Umbilical cord (tissue), 2 donors: Measurements from ENCODE around the gene NDNF. TPM values are rescaled to one million over a fixed set of nuclear protein-coding genes. Genes with fewer than 3 reads are reported as not detected.

ENCODE experiments used
- DNase-seq: peaks from one replicate; pipeline ENCODE4 v3.0.0-alpha.2; 2015; ENCODE audit warnings: low spot score
- total RNA-seq: library from RNA; depleted of rRNA; stranded (reverse); fragments of >200 nt; gene quantifications from one replicate; pipeline ENCODE4 v1.2.3, GENCODE V29; 2014; ENCODE audit warnings: low replicate concordance; ENCODE audit not compliant: insufficient read depth

The NDNF gene
- total RNA-seq, 1 donor from 2014 or later: 6.3 TPM

DNA sequence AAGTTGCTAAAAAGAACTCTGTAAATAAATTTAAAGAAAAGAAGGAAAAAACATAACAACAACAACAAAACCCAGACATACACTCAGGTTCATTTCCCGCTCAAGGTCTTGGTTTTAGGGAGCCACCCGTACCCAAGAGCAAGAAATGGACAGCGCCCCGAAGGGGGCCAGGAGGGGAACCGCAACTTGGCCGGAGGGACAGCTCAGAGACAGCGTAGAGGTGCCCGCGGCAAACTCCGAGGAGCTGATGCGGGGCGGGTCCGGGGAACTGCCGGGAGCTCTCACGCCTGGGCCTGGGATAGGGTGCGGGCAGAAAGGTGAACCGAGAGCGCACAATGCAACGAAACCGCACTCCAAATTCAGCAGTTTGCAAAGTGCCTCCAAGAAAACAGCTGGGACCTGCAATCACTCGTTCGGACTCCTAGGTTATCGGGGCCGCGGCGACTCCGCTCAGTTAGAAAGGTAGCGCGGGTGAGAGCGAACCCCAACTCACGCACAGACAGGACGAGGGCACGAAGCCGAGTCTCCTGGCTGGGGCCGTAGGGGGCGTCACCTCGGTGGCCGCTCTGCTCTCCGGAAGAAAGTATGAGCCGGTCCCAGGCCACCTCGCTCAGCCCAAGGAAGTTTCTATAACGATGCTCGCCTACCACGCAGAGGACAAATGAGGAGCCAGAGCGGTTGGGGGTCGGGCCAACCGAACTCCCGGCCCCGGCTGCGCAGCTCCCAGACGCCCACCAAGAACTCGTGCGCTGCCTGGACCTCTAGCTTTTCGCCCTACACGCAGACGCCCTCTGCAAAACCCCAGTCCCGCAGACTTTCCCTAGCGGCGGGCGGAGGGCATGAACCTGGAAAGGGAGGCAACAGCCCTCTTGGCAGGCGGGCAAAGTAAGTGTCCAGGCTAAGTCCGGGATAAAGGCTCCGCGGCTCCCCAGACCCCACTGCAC is 1.4 kb downstream of the NDNF start:
- peak; percentile 49 for DNase-seq

DNA sequence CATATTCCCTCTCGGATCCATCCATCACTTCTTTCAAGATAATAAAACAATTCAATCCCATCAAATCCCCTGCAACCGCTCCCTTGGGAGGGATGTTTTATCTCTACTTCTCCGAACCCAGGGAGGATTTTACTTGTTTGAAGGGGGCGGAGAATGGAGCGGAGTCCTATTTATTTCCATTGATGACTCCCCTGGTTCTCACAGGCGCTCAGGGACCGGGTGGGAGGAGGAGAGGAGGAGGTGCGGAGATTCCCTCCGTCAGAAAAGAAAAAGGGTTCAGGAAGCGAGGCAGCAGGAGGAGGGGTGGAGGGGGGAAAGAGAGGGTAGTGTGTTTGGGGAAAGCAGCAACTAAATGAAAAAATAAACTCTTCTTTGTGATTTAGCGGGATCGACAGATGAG is 2.1 kb downstream of the NDNF start:
- peak; percentile 65 for DNase-seq

DNA sequence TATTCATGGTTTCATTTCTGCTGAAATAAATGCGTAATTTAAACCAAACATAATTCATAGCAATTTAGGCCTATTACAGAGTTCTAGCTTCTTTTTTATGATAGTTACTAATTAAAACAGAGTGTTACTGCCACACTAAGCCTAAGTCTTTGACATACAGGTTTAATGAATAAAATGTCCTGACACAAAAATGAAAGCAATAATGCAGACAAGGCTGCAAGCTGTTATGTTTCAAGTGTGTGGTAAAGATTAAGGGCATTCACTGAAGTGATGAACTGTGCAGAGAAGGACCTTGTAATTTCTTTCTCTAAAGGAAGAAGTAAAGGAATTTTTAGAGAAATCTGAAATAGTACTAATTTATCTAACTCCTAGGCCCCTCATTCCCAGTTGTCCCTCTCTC is 2.9 kb downstream of the NDNF start:
- DNase-seq: no peak

DNA sequence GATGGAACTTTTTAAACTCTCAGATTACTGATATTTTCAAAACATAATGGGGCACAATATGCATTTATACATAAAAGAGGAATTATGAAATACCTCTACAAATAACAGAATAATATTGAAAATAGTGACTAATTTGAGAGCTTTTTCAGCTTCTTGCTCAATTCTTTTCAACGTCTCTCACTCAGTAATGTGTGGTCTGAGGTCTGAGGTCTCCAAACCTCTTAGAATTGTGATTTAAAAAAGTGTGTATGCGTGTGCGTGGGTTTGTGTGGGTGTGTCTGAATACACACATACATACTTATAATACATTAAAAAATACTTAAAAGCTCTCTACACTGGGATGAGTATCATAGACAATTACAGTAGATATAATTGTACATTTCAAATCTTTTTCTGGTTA is 7.9 kb downstream of the NDNF start:
- no peak for DNase-seq

DNA sequence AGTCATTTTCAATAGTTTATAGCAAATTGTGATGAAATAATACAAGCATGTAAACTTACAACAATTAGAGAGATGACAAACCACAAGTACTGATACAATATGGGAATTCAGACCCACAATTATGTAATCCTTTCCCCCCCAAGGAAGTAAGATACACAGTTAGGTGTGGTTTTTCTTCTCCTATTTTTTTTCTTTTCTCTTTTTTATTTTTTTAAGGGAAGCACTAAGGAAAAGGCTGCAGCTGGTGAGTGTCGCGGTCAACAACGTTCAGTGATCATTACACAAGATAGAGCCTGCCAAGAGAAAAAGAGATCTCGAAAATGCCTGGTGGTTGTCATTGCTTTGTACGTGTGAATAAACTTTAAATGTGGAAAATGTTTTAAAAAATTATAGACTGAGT is 9.8 kb downstream of the NDNF start:
- DNase-seq: no peak

DNA sequence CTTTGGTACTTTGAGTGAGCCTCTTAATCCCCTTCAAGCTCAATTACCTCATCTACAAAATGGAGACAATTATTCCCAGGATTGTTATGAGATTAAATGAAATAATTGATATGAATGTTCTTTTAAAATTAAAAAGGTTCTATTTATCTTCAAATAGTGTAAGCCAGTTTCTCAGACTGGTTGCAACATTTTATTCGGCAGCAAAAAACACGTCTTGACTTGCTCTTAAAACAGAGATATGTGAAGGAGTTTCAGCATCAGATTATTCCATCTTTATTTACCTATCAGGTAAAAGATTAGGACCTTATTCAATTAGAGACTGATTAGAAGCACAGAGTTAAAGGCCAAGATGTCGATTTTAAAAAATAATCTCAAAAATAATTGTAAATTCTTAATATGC is 10.5 kb downstream of the NDNF start:
- no peak for DNase-seq

DNA sequence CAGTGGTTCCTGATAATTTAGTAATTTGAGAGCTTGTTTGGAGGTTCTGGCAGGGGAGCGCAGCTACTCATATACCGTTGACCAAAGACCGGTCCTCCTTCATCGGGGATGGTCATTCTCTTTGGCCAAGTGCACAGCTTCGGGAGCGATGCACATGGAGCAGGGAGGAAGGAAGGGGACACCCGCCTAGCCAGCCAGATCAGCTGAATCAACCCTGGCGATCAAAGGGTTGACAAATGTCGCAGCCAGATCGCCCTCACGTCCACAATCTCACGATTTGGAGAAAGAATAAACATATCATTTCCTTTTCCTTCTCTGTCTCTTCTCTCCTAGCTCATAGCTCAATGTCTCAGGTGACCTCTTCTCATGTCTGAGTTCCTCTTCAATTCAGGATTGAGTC is 11.1 kb downstream of the NDNF start:
- DNase-seq: no peak

DNA sequence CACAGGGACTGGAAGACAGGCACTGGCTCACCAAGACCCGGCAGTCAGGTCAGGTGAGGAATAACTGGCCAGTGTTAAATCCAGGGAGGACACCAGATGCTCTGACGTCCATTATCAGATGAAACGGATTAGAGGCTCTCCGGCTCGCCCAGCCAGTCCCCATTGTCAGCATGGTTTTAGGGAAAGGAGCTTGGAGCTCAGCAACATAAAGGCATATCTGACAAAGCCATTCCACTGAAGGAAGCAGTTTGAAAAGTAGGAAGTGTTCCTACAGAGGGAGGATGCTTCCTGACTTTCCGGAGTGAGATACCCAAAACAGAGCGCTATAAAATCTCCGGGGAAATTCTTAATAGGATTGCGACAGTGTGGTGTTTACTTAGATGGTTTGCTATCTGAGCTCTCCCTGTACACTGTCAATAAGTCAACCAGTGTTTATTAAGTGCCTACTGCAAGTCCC is 14.8 kb downstream of the NDNF start:
- DNase-seq: no peak

DNA sequence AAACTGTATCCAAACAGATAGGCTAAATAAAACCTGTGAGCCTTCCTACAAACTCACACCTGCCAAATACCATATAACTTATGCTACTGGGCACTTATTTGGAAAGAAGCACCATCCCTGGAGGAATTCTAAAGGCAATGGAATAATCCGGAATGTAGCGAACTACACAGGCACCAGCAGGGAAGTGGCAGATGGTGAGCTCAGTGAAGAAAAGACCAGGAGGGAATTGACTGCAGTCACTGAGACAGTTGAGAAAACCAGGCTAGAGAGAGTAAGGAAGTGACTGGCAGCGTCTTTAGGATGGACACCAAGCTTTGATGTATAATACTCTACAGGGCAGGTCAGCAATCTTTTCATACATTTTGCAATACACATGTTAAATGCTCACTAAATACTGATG is 16.3 kb downstream of the NDNF start:
- no peak for DNase-seq

DNA sequence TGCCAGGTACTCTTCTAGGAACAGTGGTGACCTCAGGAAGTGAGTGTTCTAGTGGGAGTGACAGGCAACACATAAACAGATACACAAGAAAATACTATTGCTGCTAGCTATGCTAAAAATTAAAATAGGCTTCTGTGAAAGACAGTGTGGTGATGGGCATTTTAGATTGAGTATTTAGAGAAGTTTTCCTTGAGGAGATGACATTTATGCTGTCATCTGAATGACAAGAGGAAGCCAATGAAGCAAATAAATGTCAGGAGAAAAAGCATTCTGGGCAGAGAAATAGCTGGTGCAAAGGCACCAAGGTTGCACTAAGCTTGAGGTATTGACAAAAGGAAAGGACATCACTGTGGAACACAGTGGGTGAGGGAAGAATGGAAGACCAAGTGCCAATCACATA is 18.0 kb downstream of the NDNF start:
- DNase-seq: no peak

DNA sequence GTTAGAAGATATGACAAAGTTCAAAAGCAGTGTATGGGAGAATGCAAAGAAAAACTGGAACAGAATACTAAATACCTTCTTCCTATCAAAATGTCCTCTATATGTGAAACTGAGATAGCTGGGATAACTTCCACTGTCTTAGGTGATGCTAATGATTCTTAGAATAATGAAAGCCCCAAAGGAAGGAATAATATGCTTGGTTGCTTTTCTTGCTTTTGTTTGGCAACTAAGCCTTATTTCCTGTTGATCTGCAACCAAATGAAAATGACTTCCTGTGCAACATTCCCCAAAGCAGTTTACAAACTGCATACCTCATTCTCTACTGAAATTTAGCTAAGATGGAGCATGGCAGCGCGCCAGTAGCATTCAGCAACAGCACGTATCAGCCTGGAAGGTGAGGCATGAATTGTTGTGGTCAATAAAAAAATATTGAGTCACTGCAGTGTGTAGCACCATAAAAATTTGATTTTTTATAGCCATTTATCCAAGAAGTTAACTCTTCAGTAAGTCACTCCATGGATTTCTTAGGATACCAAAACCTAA is 18.7 kb downstream of the NDNF start:
- DNase-seq: no peak

DNA sequence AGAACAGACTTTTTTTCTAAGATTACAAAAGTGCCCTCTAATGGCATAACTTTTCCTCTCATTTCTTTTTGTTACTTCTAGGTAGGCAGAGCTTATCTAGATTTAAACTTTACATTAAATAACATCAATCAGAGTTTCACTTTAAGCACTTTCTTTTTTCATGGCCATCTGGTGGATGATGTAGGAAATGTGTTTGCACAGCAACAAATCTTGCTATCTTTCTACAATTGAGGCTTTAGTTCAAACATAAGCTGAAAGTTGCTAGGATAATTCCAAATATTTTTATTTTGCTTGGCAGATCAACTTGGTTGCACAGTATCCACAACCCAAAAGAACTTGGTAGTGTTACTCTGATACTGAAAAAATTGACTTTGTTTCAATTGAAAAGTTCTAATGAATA is 22.0 kb downstream of the NDNF start:
- DNase-seq: peak; percentile 56

DNA sequence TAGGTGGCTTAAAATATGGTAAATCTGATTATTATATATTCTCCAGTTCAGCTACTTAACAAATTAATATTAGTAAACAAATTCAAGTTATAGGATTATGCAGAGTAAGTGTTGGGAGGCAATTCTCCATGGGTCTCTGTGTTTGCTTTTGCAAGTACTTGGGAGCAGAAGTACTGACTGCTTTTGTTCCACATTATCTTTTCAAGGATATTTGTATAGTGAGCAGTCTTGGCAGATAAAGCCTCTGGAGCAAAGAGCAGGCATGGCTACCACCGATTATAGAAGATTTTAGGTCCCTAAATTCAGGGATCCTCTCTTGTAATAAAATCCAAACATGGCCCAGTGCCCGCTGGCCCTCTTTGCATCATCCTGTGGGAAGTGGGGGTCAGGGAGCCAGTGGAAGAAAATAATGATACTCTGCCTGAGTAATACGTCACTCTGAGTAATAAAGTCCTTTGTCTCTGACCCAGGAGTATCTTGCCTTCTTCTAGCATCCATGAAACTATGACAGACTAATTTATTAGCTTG is 23.2 kb downstream of the NDNF start:
- no peak for DNase-seq

DNA sequence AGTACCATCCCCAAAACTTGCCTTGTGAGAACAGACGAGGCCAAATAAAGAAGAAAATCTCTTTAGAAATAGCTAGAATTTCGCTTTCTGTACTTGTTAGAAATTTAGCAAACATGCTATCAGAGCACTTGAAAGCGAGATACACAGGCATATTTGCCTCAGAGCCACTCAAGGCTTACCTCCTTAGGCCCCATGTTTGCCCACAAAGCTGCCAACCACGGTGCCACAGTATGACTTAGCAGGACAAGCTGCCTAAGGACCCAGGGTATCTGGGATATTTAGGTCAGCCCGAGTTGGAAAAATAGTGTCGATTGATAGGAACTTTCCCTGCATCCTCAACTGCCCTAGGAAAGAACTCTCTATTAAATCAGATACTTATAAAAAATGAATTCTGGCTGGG is 24.2 kb downstream of the NDNF start:
- DNase-seq: no peak

DNA sequence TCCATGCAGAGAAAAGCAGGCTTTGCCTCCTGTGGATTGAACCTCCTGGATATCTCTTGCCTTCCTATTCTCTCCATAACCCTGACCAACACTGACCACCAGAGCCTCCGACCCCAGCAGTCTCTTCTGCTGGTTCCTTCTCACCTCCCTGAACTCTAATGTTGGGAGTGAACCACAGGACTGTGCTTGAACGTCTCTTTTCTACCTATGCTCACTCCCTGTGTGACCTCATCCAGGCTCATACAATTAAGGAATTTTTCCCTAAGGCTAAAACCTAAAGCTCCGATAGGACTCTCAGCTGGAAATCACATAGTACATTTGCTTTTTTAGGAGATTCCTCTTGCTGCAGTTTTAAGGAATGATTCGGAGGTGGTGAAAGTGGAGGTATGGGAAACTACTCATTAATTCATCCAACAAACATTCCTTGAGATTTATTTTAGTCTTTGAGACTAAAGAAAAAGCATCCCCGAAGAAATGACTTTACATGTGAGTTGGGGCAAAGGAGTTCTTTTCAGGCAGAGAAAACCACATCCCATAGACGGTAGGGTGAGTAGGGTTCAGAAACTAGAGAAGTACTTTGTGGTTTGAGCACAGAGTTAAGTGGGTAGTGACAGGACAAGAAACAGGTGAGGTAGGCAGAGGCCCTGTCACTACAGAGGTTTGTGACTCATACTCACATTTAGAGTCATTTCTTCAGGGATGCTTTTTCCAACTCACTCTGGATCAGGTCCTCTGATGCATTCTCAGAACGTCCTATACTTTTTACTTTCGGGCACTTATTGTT is 30.8 kb downstream of the NDNF start:
- no peak for DNase-seq

DNA sequence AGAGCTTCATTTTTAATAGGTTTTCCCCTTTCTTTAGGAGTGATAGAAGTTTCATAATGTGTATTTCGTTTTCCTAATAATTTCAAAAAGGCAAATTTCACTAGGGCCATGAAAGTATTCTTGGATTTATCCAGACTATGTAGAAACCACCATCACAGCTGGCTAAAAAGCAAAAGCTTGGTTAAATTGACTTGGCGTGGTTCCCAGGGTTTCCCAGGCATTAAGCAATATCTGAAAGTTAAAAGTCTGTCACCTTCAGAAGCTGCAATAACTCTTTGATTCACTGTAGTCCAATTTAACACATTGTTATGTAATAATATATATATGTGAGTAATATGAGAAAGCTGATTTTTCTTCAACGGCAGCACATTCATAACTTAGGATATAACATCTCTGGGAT is 38.3 kb downstream of the NDNF start:
- no peak for DNase-seq

DNA sequence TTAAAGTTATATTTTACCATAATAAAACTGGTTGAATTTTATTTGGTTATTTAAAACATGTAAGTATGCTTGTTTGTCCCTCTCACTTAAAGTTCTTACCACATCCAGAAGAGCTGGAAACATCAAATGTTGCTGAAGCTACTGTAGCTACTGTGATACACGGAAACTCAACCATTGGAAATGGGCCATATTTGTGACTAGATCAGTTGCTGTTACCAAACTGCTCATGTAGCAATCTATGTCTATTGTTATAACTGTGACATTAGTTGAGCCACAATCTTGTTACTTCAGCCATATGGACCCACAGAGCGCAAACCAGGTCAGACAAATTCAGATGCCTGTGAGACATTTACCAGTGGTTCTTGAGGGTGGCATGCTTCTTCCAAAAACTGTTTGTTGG is 41.6 kb downstream of the NDNF start:
- DNase-seq: no peak

DNA sequence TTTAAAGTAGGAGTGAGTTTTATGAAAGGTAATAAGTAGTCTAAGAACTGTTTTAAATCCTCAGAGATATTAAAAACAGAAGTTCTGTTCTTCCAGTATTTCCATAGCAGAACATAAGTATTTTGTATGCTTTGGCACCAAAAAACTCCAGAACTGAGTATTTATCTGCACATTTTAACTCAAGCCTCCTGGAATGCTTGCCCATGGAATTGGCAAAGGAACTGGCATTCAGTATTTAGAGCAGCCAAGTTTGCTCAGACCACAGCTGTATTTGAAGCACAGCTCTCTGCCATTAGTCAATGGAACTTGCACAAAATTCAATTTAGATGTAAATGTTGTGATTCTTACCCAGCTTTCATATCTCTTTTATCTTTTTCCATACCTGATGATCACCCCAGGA is 42.2 kb downstream of the NDNF start:
- DNase-seq: no peak

DNA sequence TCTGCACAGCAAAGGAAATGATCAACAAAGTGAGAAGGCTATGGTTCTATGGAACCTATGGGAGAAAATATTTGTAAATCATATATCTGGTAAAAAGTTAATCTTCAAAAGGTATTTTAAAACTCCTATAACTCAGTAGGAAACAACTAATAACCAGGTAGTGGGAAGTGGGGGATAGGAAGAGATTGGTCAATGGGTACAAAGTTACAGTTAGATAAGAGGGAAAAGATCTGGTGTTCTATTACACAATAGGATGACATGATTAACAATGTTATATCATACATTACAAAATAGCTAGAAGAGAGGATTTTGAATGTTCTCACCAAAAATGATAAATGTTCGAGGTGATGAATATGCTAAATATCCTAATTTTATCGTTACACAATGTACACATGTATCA is 46.3 kb downstream of the NDNF start:
- no peak for DNase-seq

DNA sequence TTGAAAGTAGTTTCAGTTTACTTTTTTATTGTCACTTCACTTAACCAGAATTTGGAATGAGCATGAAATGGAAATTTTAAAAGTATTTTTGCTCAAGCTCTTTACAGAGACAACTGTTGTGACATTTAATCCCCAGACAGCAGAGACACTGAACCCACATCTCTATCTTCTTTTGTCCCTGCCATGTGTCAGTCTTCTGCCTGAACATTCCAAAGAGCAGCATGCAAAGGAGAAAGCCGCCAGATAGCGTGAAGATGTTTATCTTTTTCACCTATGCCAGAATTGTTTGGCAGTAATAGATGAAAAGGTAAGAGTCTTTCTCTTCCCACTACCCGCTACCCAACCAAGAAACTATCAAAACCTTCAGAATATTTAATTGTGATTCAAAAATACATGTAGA is 46.8 kb downstream of the NDNF start:
- no peak for DNase-seq

DNA sequence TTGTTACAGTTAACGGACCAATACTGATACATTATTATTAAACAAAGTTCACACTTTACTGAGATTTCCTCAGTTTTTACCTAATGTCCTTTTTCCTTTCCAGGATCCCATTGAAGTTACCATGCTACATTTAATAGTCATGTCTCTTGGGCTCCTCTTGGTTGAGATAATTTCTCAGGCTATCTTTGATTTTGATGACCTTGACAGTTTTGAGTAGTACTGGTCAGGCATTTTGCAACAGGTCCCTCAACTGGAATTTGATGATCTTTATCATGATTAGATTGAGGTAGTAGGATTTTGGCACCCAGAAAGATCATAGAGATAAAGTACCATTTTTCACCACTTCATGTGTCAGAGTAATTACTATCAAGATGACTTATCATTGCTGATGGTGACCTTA is 53.8 kb downstream of the NDNF start:
- DNase-seq: no peak

DNA sequence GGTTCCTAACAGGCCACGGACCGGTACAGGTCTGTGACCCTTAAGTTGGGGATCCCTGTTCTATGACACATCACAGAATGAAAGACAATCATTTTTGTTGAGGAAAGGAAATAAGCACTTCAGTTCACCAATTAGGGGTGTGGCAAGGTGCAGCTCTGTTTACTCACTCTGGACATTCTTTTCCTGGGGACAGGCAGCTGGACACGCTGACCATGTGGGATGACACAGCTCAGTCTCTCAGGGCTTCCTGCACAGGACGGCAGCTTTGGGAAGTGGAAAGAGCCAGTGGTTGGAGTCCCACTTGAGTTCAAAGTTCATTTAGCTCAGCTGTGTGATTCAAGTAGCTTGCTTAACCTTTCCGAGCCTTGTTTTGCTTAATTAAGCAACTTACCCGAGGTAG is 55.7 kb downstream of the NDNF start:
- no peak for DNase-seq
